GM18951 (cell line): Measurements from ENCODE around the gene ANKRD55.
"Not testable (repeated sequence)": the region's sequence is repeated elsewhere in the genome, so short reads cannot be mapped to it uniquely, and the experiment has no call there.

Experiments
- POLR2A ChIP-seq: IDR thresholded peaks from 4 replicates; pipeline ENCODE4 v1.6.1; 2011; ENCODE audit warnings: mild to moderate bottlenecking; ENCODE audit not compliant: insufficient read length, insufficient read depth; ENCODE audit errors: extremely low read depth
- in situ Hi-C: fragments of 300-500 bp; cut with MboI; formaldehyde crosslinking; loops from one replicate; pipeline ENCODE4 v1.12.0; 2022; ENCODE audit warnings: low sequenced_read_pairs, mixed read lengths, inconsistent platforms; ENCODE audit not compliant: unreplicated experiment

Gene ANKRD55

DNA sequence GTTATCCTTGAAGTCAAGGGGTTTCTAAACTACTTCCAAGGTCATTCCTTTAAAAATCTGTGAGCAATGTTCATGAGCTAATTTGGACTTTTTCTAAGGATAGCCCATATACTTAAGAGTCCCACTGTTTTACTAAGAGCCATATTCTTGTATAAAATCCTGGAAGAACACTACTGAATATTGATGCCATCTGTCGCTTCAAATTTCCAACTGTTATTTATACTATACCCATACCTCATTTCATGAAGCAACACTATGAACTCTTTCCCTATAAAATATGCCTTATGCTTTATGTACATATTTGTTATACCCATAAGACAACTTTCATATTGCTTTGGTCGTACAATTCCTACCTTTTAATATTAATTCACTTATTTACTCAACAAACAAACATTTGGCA lies 12.4 kb upstream of the ANKRD55 start:
- in situ Hi-C loops = no loop called here
- no peak for TF ChIP-seq POLR2A

GRCh38 chr5:56244627-56245026 lies 11.5 kb upstream of the ANKRD55 start:
- in situ Hi-C loops = no loop called here
- no peak for TF ChIP-seq POLR2A

GRCh38 chr5:56242271-56242670 lies 9.1 kb upstream of the ANKRD55 start:
- in situ Hi-C loops = not testable (repeated sequence)

GRCh38 chr5:56232538-56232937 lies 592 bp downstream of the ANKRD55 start:
- no peak for TF ChIP-seq POLR2A
- in situ Hi-C loops = no loop called here

DNA sequence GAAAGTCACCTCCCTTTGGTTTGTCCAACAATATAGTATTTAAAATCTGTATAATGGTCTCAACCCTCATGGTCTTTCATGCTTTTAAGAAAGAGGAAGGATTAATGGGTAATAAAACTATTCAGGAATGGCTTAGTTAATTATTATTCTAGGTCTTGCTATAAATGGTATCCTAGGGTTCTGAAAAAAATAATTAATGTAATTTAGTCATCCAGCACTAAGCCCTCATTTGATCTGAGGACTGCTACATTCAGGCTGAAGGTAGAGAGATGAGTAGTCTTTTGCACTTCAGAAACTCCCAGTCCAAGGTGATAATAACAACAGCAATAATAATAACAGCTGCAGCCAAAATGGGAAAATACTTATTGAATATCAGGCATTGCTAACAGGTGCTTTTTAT lies 2.6 kb downstream of the ANKRD55 start:
- in situ Hi-C loops = no loop called here

GRCh38 chr5:56229111-56229510 lies 4.0 kb downstream of the ANKRD55 start:
- no peak for TF ChIP-seq POLR2A

More for the DNA sequence above, 2.6 kb downstream of the ANKRD55 start:
- no peak for TF ChIP-seq POLR2A

DNA sequence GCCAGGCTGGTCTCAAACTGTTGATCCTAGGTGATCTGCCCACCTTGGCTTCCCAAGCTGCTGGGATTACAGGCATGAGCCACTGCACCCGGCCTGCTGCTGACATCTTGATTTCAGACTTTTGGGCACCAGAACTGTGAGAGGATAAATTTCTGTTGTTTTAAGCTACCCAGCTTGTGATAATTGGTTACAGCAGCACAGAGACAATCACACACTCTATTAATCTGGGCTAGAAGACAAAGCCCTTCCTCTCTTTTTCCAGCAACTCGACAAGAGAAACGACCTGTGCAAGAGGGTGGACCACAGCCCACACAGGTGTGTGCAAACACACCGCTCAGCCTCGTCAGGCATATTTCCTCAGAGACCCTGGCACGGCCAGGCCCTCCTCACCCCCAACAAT lies 4.5 kb downstream of the ANKRD55 start:
- in situ Hi-C loops = no loop called here
- no peak for TF ChIP-seq POLR2A

More at GRCh38 chr5:56229111-56229510, 4.0 kb downstream of the ANKRD55 start:
- in situ Hi-C loops = no loop called here

- TF ChIP-seq POLR2A = no peak
- in situ Hi-C loops = no loop called here
Measured at GRCh38 chr5:56227691-56228090, 5.4 kb downstream of the ANKRD55 start.

- in situ Hi-C loops = not testable (repeated sequence)
Measured at GRCh38 chr5:56223298-56223697, 9.8 kb downstream of the ANKRD55 start.

DNA sequence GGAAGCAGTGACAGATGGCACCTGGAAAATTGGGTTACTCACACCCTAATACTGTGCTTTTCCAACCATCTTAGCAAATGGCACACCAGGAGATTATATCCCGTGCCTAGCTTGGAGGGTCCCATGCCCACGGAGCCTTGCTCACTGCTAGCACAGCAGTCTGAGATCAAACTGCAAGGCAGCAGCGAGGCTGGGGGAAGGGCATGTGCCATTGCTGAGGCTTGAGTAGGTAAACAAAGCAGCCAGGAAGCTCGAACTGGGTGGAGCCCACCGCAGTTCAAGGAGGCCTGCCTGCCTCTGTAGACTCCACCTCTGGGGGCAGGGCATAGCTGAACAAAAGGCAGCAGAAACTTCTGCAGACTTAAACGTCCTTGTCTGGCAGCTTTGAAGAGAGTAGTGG lies 11.5 kb downstream of the ANKRD55 start:
- in situ Hi-C loops = not testable (repeated sequence)

DNA sequence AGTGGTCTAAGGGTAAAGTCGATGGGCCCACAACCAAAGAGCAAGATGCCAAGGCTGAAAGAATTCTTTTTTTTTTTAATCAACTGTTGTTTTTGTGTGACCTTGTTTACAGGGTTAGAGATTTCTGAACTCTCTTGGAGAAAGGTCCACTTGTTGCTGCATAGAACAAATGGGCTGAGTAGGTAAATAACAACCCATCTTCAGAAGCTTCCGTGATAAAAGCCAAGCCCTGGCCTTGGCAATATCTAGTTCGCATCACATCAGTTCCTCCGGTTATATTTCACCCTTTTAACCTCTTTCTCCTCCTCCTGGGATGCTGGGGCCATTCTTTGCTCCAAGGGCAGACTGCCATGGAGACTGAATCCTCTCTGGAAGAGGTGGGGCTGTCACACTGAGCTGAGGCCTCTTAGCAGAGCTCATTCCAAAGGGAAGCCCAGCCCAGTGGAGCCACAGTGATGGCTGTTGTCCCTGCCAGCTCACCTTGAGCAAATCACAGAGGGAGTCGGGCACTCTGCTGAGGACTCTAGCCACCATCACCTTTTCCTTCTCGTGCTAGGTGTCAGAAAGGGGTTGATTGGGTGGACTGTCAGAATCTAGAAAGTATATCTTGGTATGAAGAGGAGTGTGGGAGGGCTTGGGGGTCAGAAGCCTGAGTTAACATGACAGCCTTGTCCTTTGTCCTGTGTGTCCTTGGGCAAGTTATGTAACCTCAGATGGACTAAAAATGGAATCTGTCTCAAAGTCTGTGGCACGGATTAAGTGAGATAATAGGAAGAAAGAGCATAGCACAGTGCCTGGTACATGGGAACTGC lies 17.9 kb downstream of the ANKRD55 start:
- no peak for TF ChIP-seq POLR2A
- in situ Hi-C loops = no loop called here

DNA sequence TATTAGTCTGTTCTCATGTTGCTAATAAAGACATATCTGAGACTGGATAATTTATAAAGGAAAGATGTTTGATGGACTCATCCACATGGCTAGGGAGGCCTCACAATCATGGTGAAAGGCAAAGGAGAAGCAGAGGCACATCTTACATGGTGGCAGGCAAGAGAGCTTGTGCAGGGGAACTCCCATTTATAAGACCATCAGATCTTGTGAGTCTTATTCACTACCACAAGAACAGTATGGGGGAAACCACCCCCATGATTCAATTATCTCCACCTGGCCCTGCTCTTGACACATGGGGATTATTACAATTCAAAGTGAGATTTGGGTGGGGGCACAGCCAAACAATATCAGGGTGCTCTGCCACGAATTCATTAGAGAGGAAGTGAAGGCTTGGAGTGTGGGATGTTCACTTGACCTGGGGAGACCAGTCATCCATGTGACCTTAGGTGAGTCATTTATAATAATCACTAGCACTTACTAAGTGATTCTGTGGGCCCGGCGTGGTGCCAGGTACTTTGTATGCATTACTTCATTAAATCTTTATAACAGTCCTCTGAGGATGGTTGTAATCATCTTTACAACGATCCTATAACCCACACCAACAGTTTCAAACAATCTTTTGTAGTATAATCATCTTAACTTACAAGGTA lies 19.1 kb downstream of the ANKRD55 start:
- in situ Hi-C loops = not testable (repeated sequence)

DNA sequence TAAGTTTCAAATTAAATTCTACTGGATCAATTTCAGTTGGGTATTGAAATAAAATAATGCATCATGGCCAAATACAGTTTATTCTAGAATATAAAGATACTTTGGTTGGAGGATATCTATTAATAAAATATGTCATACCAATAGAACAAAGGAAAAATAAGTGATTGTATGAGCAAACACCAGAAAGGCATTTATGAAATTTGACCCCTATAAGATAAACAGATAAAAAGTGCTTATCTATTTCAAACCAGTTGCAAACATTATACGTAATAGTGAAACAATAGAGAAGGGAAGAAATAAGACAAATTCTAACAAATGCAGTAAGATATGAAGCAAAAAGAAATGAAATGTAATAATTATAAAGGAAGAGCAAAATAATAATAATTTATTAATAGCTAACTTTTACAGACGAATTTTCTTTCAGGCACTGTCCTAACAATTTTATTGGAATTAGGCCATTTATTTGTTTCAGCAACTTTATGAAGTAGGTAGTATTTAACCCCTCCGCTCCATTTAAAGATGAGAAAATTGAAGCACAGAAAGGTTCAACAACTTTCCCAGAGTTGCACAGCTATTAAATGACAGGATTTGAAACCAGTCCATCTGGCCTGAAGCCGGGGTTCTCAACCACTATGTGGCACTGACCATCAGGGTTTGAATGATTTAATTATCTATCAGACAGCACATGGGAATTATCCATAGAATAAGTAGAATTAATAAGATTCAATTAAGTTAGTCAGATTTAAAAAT lies 20.8 kb downstream of the ANKRD55 start:
- in situ Hi-C loops = no loop called here
- no peak for TF ChIP-seq POLR2A

- no peak for TF ChIP-seq POLR2A
- in situ Hi-C loops = no loop called here
Measured at GRCh38 chr5:56211298-56211865, 21.7 kb downstream of the ANKRD55 start.

- TF ChIP-seq POLR2A = no peak
- in situ Hi-C loops = no loop called here
Measured at GRCh38 chr5:56208681-56209080, 24.4 kb downstream of the ANKRD55 start.
